NCI-H446 (cell line): ENCODE data around the gene HOXD12.

ENCODE experiments used
- DNase-seq, 2 experiments: peaks; one replicate each; lab custom pipeline; 2025; lab: John Stamatoyannopoulos, UW

Gene HOXD12

GRCh38 chr2:176148751-176149421, 49.3 kb downstream of the HOXD12 start:
- no peak for DNase-seq

- no peak for DNase-seq
Measured at GRCh38 chr2:176149481-176149938, 49.9 kb downstream of the HOXD12 start.

GRCh38 chr2:176149939-176150583, 50.5 kb downstream of the HOXD12 start:
- DNase-seq = no peak

GRCh38 chr2:176150584-176151441, 51.2 kb downstream of the HOXD12 start:
- DNase-seq = no peak

GRCh38 chr2:176151442-176152287, 52.1 kb downstream of the HOXD12 start, which contains the start of gene HOXD4:
TSS of gene HOXD4 (plus strand) at chr2:176151550. CDS start at chr2:176151634, 84 bp downstream.
- DNase-seq = peak in 1 of 2 experiments; percentile 48
